ENCODE measurements around the gene WDR86.
A peak's percentile ranks its signal among the peaks of the same experiment; 100 is the strongest.

The WDR86 gene

GRCh38 chr7:151342102-151342646 is 67.7 kb downstream of the WDR86 start:
- Histone ChIP-seq H3K4me3 (ENCODE audit: low read depth, low read length) (peak overlapping the region; percentile 93), H2AFZ (peak overlapping the region; percentile 82), H3K36me3 (ENCODE audit: control insufficient read depth, insufficient read depth, low read length) (no peaks in the 10 kb centered on the region), H3K27ac (peak overlapping the region; percentile 57), H3K4me1 (peaks cover 4% of the 10 kb centered on the region), H3K9ac (peak overlapping the region; percentile 40), H3K4me2 (ENCODE audit: low read length) (peak overlapping the region; percentile 62), H3K9me3 (ENCODE audit: control insufficient read depth, low read length) (no peaks in the 10 kb centered on the region), H3K27me3 (ENCODE audit: control insufficient read depth, insufficient read depth, low read length) (no peaks in the 10 kb centered on the region), H3K79me2 (peaks cover 9% of the 10 kb centered on the region)
- no peak for TF ChIP-seq CTCF (IDR thresholded peaks at IDR 0.05)

- no peaks in the 10 kb centered on the region for H3K9me3 ChIP-seq (ENCODE audit: control insufficient read depth, low read length)
- H3K4me1 ChIP-seq = peaks cover 4% of the 10 kb centered on the region
- H3K9ac ChIP-seq = peak within 1 kb of the TSS; percentile 40
- H3K4me2 ChIP-seq (ENCODE audit: low read length) = peak within 1 kb of the TSS; percentile 62
- H3K36me3 ChIP-seq (ENCODE audit: control insufficient read depth, insufficient read depth, low read length) = no peaks in the 10 kb centered on the region
- no peaks in the 10 kb centered on the region for H3K27me3 ChIP-seq (ENCODE audit: control insufficient read depth, insufficient read depth, low read length)
- no peak for TF ChIP-seq CTCF (IDR thresholded peaks at IDR 0.05)
- H2AFZ ChIP-seq = peak within 1 kb of the TSS; percentile 82
- peak within 1 kb of the TSS; percentile 57 for H3K27ac ChIP-seq
- H3K79me2 ChIP-seq = peaks cover 9% of the 10 kb centered on the region
- peak within 1 kb of the TSS; percentile 93 for H3K4me3 ChIP-seq (ENCODE audit: low read depth, low read length)
Measured at GRCh38 chr7:151341357-151342101, 68.3 kb downstream of the WDR86 start, which contains the start of gene NUB1. Gene NUB1, plus strand, starts transcription at chr7:151341812. Its CDS starts 3,538 bp downstream, at chr7:151345350.

- H3K79me2 ChIP-seq = peaks cover 9% of the 10 kb centered on the region
- peaks cover 4% of the 10 kb centered on the region for H3K4me1 ChIP-seq
- H2AFZ ChIP-seq = peak overlapping the region; percentile 82
- H3K27ac ChIP-seq = peak overlapping the region; percentile 57
- peak overlapping the region; percentile 93 for H3K4me3 ChIP-seq (ENCODE audit: low read depth, low read length)
- H3K4me2 ChIP-seq (ENCODE audit: low read length) = peak overlapping the region; percentile 28
- H3K9ac ChIP-seq = no peak overlapping the region
- no peaks in the 10 kb centered on the region for H3K27me3 ChIP-seq (ENCODE audit: control insufficient read depth, insufficient read depth, low read length)
- H3K9me3 ChIP-seq (ENCODE audit: control insufficient read depth, low read length) = no peaks in the 10 kb centered on the region
- H3K36me3 ChIP-seq (ENCODE audit: control insufficient read depth, insufficient read depth, low read length) = no peaks in the 10 kb centered on the region
- no peak for TF ChIP-seq CTCF (IDR thresholded peaks at IDR 0.05)
Measured at GRCh38 chr7:151340794-151341356, 69.0 kb downstream of the WDR86 start.

GRCh38 chr7:151339651-151340382 is 70.0 kb downstream of the WDR86 start:
- peaks cover 9% of the 10 kb centered on the region for H3K79me2 ChIP-seq
- H3K9ac ChIP-seq = no peak overlapping the region
- no peak overlapping the region for H3K4me2 ChIP-seq (ENCODE audit: low read length)
- H3K27me3 ChIP-seq (ENCODE audit: control insufficient read depth, insufficient read depth, low read length) = no peaks in the 10 kb centered on the region
- no peak overlapping the region for H3K4me3 ChIP-seq (ENCODE audit: low read depth, low read length)
- H2AFZ ChIP-seq = peak overlapping the region; percentile 69
- TF ChIP-seq CTCF (IDR thresholded peaks at IDR 0.05) = no peak
- H3K27ac ChIP-seq = no peak overlapping the region
- H3K4me1 ChIP-seq = peaks cover 4% of the 10 kb centered on the region
- no peaks in the 10 kb centered on the region for H3K36me3 ChIP-seq (ENCODE audit: control insufficient read depth, insufficient read depth, low read length)
- no peaks in the 10 kb centered on the region for H3K9me3 ChIP-seq (ENCODE audit: control insufficient read depth, low read length)

All from parathyroid adenoma (tissue), 2 donors.